ENCODE results near the gene SBNO1.
"Not testable (repeated sequence)": the region's sequence is repeated elsewhere in the genome, so short reads cannot be mapped to it uniquely, and the experiment has no call there.

SBNO1 gene

DNA sequence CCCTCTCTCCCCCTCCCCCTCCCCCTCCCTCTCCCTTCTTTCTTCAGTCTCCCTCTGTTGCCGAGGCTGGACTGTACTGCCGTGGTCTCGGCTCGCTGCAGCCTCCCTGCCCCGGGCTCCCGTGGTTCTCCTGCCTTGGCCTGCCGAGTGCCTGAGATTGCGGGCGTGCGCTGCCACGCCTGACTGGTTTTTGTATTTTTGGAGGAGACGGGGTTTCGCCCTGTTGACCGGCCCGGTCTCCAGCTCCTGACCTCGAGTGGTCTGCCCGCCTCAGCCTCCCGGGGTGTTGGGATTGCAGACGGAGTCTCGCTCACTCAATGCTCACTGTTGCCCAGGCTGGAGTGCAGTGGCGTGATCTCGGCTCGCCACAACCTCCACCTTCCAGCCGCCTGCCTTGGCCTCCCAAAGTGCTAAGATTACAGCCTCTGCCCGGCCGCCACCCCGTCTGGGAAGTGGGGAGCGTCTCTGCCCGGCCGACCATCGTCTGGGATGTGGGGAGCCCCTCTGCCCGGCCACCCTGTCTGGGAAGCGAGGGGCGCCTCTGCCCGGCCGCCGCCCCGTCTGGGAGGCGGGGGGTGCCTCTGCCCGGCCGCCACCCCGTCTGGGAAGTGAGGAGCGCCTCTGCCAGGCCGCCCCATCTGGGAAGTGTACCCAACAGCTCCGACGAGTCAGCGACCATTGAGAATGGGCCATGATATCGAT, 7.2 kb upstream of the SBNO1 start:
- not testable (repeated sequence) for H3K36me3 Mint-ChIP-seq, H3K9me3 Mint-ChIP-seq, H3K4me1 Mint-ChIP-seq, ATAC-seq, H3K27ac Mint-ChIP-seq, H3K27me3 Mint-ChIP-seq, H3K4me3 Mint-ChIP-seq

- ATAC-seq, result no peak
- Mint-ChIP-seq H3K27ac (no peak overlapping the region), H3K4me3 (no peak overlapping the region)
Observed at GRCh38 chr12:123369229-123369628, 4.6 kb upstream of the SBNO1 start.

DNA sequence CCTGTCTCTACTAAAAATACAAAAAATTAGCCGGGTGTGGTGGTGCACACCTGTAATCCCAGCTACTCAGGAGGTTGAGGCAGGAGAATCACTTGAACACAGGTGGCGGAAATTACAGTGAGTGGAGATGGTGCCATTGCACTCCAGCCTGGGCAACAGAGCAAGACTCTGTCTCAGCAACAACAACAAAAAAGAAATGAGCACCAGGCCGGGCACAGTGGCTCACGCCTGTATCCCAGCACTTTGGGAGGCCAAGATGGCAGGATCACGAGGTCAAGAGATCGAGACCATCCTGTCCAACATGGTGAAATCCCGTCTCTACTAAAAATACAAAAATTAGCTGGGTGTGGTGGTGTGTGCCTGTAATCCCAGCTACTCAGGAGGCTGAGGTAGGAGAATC, 3.8 kb upstream of the SBNO1 start:
- not testable (repeated sequence) for H3K27me3 Mint-ChIP-seq

More at GRCh38 chr12:123369229-123369628, 4.6 kb upstream of the SBNO1 start:
- H3K27me3 Mint-ChIP-seq, result no peaks in the 10 kb centered on the region
- H3K9me3 Mint-ChIP-seq, result no peaks in the 10 kb centered on the region
- H3K36me3 Mint-ChIP-seq, result no peaks in the 10 kb centered on the region
- H3K4me1 Mint-ChIP-seq, result no peaks in the 10 kb centered on the region

GRCh38 chr12:123367511-123367910, 2.9 kb upstream of the SBNO1 start:
- Mint-ChIP-seq H3K9me3 (no peaks in the 10 kb centered on the region), H3K27me3 (no peaks in the 10 kb centered on the region), H3K36me3 (no peaks in the 10 kb centered on the region), H3K27ac (peak overlapping the region; percentile 71), H3K4me3 (no peak overlapping the region), H3K4me1 (peaks cover 12% of the 10 kb centered on the region)
- ATAC-seq, result no peak

More for the DNA sequence above, 3.8 kb upstream of the SBNO1 start:
- H3K4me3 Mint-ChIP-seq, H3K4me1 Mint-ChIP-seq, H3K36me3 Mint-ChIP-seq, H3K9me3 Mint-ChIP-seq, ATAC-seq: not testable (repeated sequence)
- peak overlapping the region; percentile 71 for H3K27ac Mint-ChIP-seq

DNA sequence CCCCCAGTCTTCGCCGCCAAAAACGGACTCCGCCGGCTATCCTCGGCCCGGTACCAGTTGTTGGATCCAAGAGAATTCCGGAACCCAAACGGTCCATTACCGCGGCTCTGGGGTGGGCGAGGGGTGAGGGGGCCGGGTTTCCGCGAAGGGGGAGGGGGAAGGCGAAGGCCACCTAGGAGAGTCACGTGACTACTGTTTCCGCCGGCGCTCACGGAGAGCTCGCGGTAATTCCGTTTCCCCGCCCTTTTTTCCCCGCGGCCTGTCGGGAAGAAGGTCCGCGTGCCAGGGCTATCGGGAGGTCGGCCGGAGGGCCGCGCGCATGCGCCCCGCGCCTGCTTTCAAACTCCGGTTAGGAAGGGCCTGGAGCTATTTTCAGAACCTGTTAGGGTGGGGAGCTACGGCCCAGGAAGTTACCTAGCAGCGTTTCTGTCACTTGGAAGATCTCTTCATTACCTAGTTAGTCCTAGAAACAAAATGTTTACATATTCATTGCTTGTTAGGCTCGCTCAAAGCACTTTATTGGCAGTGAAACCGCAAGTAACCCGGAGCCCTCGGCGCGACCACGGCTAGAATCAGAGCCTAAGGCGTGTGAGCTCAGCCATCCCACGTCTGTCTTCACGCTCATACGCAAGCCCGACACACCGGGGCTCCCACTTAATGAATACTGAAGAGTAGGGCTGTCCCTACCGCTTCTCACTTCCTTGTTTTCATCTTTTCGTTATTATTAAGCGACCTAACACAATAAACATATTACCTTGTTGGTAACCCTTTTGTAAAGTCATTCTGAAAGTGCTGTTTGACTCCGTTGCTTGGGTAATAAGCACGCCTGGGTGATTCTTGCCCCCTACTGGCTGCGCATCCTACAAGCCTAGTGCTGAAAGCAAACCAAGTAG, 624 bp upstream of the SBNO1 start:
- H3K4me3 Mint-ChIP-seq, result peak overlapping the region; percentile 98
- ATAC-seq, result peak; percentile 90
- no peaks in the 10 kb centered on the region for H3K36me3 Mint-ChIP-seq
- no peaks in the 10 kb centered on the region for H3K9me3 Mint-ChIP-seq
- H3K4me1 Mint-ChIP-seq, result peaks cover 12% of the 10 kb centered on the region
- peak overlapping the region; percentile 97 for H3K27ac Mint-ChIP-seq
- no peaks in the 10 kb centered on the region for H3K27me3 Mint-ChIP-seq

DNA sequence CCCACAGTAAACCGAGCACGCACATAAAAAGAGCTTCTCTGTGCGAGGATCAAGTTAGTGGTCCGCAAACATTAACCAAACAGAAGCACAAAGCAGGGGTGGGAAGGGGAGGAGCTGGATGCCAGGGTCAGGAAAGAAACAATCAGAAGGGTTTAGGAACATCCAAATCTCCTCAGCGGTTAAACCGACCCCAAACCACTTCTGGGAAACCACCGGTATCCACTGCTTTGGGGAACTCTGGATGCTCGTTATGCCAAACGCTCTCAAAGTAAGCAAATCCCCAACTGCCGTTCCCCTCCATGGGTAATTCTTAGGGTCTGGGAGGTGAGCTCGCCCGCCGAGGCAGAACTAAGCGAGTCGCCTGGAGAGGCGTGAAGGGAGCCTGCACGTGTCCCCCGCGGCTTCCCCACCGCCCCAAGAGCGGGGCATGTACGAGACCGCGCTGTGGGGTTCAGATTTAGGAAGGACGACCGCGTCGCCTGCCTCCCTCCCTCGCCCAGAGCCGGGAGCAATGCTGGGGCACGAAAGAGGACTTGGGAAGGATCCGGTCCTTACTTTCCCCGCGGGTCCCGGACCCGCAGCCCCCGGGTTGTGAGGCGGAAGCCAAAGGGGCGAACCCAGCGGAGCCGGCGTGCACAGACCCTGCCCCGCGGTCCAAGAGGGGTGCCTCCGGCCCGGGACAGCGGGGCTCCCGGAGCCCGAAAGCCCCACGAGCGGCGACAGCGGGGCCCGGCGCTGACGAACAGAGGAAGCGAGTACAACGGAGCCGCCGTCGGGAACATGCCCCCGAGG, 711 bp downstream of the SBNO1 start:
- Mint-ChIP-seq H3K27me3 (no peaks in the 10 kb centered on the region), H3K4me3 (peak overlapping the region; percentile 98), H3K4me1 (peaks cover 12% of the 10 kb centered on the region), H3K9me3 (no peaks in the 10 kb centered on the region), H3K27ac (peak overlapping the region; percentile 97), H3K36me3 (no peaks in the 10 kb centered on the region)
- no peak for ATAC-seq

DNA sequence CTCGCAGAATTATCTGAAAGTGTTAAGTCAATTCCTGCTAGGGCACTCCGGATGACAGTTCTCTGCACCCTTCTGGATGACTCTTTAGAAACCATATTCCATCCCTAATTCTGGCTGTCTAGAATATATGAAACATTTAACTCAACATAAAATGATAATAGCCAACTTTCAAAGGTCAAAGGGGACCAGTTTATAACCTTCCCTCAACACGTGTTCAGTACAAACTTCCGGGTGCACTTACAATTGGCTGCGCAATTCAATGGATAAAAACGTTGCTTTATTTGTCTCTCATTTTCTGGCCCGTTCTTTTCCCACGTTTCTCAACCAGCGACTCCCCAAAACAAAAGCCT, 1.3 kb downstream of the SBNO1 start:
- Mint-ChIP-seq H3K4me1 (peaks cover 12% of the 10 kb centered on the region), H3K4me3 (peak overlapping the region; percentile 98), H3K27ac (peak overlapping the region; percentile 97), H3K9me3 (no peaks in the 10 kb centered on the region), H3K36me3 (no peaks in the 10 kb centered on the region), H3K27me3 (no peaks in the 10 kb centered on the region)
- ATAC-seq, result no peak

DNA sequence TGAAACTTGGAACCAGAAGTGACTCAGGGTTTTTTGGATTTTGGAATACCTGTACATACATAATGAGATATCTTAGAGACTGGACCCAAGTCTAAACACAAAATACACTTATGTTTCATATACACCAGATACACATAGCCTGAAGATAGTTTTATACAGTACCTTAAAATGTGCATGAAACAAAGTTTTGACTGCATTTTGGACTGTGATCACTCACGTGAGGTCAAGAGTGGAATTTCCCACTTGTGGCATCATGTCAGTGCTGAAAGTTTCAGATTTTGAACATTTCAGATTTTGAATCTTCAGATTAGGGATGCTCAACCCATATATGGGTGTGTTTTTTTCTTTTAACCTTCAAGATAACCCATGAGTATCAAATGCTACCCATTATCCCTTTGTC, 6.6 kb downstream of the SBNO1 start:
- Mint-ChIP-seq H3K27ac (no peak overlapping the region), H3K4me1 (peaks cover 27% of the 10 kb centered on the region)
- ATAC-seq, result no peak

GRCh38 chr12:123356159-123356670, 8.4 kb downstream of the SBNO1 start:
- no peak overlapping the region for H3K4me3 Mint-ChIP-seq
- H3K9me3 Mint-ChIP-seq, result no peaks in the 10 kb centered on the region
- no peaks in the 10 kb centered on the region for H3K27me3 Mint-ChIP-seq
- no peak overlapping the region for H3K27ac Mint-ChIP-seq
- H3K36me3 Mint-ChIP-seq, result peaks cover 11% of the 10 kb centered on the region
- peaks cover 41% of the 10 kb centered on the region for H3K4me1 Mint-ChIP-seq
- no peak for ATAC-seq

More for the DNA sequence above, 6.6 kb downstream of the SBNO1 start:
- no peaks in the 10 kb centered on the region for H3K27me3 Mint-ChIP-seq
- H3K36me3 Mint-ChIP-seq, result peaks cover 6% of the 10 kb centered on the region
- no peak overlapping the region for H3K4me3 Mint-ChIP-seq
- H3K9me3 Mint-ChIP-seq, result no peaks in the 10 kb centered on the region

- H3K4me1 Mint-ChIP-seq, result peaks cover 50% of the 10 kb centered on the region
- no peak for ATAC-seq
- H3K4me3 Mint-ChIP-seq, result no peak overlapping the region
Observed at GRCh38 chr12:123354600-123354999, 10.0 kb downstream of the SBNO1 start.

DNA sequence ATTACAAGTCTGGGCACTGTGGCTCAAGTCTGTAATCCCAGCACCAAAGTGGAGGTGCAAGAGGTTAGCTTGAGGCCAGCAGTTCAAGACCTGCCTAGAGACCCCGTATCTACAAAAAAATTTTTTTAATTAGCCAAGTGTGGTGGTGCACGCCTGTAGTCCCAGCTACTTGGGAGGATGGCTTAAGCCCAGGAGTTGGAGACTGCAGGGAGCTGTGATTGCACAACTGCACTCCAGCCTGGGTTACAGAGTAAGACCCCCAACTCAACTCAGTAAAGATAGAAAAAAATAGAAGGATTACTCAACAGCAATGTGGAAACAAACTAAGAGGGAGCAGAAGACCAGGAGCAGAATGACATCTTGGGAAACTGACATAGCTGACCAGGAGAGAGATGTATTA, 13.3 kb downstream of the SBNO1 start:
- no peak for ATAC-seq
- Mint-ChIP-seq H3K36me3 (peaks cover 17% of the 10 kb centered on the region), H3K27ac (no peak overlapping the region), H3K4me3 (no peak overlapping the region), H3K9me3 (no peaks in the 10 kb centered on the region), H3K27me3 (no peaks in the 10 kb centered on the region), H3K4me1 (peaks cover 39% of the 10 kb centered on the region)

More at GRCh38 chr12:123354600-123354999, 10.0 kb downstream of the SBNO1 start:
- no peaks in the 10 kb centered on the region for H3K9me3 Mint-ChIP-seq
- H3K27me3 Mint-ChIP-seq, result no peaks in the 10 kb centered on the region
- peaks cover 11% of the 10 kb centered on the region for H3K36me3 Mint-ChIP-seq
- H3K27ac Mint-ChIP-seq, result no peak overlapping the region

GRCh38 chr12:123346946-123347345, 17.7 kb downstream of the SBNO1 start:
- H3K9me3 Mint-ChIP-seq, result no peaks in the 10 kb centered on the region
- H3K27ac Mint-ChIP-seq, result no peak overlapping the region
- H3K4me1 Mint-ChIP-seq, result peaks cover 16% of the 10 kb centered on the region
- no peak for ATAC-seq
- no peak overlapping the region for H3K4me3 Mint-ChIP-seq
- no peaks in the 10 kb centered on the region for H3K27me3 Mint-ChIP-seq
- H3K36me3 Mint-ChIP-seq, result peaks cover 33% of the 10 kb centered on the region

DNA sequence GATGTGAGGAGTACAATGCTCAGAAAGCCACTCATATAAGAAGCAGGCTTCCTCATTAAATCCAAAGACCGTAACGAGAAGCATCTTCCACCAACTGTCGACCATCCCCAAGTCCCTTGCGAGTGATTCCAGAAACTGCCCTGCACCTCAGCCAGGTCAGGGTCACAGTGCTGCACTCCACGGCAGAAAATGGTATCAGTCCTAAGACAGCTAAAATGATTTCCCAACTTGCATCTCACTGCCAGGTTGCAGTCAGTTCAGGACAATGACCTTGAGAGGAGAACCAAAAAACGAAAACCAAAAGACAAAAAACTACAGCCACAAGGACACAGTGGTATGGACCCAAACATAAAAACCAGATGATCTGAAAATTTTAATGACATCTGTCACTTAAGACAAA, 20.6 kb downstream of the SBNO1 start:
- H3K27me3 Mint-ChIP-seq, result no peaks in the 10 kb centered on the region
- no peak overlapping the region for H3K27ac Mint-ChIP-seq
- H3K36me3 Mint-ChIP-seq, result peaks cover 43% of the 10 kb centered on the region
- H3K4me3 Mint-ChIP-seq, result no peak overlapping the region
- H3K4me1 Mint-ChIP-seq, result peaks cover 10% of the 10 kb centered on the region
- H3K9me3 Mint-ChIP-seq, result no peaks in the 10 kb centered on the region
- no peak for ATAC-seq

- no peak for ATAC-seq
- peak overlapping the region; percentile 9 for H3K27ac Mint-ChIP-seq
- H3K27me3 Mint-ChIP-seq, result no peaks in the 10 kb centered on the region
- H3K9me3 Mint-ChIP-seq, result no peaks in the 10 kb centered on the region
- H3K4me1 Mint-ChIP-seq, result peaks cover 24% of the 10 kb centered on the region
- H3K4me3 Mint-ChIP-seq, result no peak overlapping the region
- H3K36me3 Mint-ChIP-seq, result peaks cover 38% of the 10 kb centered on the region
Observed at GRCh38 chr12:123337070-123337469, 27.6 kb downstream of the SBNO1 start.

DNA sequence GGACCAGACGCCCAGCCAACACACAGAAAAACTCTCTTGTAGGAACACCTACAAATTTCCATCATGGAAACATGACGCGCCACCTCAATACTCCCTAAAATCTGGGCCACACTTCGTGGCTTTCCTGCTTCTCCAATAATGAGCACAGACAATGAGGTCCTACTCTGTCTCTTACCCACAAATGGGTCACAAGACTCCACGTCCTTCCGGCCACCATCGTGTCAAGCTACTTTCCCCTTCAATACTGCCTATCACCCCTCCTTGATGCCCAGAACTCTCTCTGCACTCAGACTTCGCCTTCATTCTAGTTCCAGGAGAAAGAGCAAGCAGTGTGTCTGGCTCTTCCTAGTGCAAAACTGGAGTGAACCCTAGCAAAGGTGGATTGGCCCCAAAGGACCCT, 28.1 kb downstream of the SBNO1 start:
- no peak overlapping the region for H3K4me3 Mint-ChIP-seq
- H3K27ac Mint-ChIP-seq, result peak overlapping the region; percentile 9
- no peak for ATAC-seq
- H3K4me1 Mint-ChIP-seq, result peaks cover 24% of the 10 kb centered on the region
- peaks cover 38% of the 10 kb centered on the region for H3K36me3 Mint-ChIP-seq
- no peaks in the 10 kb centered on the region for H3K9me3 Mint-ChIP-seq
- H3K27me3 Mint-ChIP-seq, result no peaks in the 10 kb centered on the region

All from stimulated activated memory B cell treated with anti-CD40 and anti-IgM and Interleukin-4, amounts not matched to agents 10 μg/mL and 1 μg/mL and 100 μg/mL, for 72 hours (primary cell).